GM21528 (cell line): ENCODE measurements around the gene ZP4.

Experiments
- ATAC-seq: cut with Tn5 transposase; IDR thresholded peaks from one replicate; pipeline ENCODE4 v1.9.1; 2021; ENCODE audit warnings: mild to moderate bottlenecking, moderate library complexity; ENCODE audit not compliant: unreplicated experiment, low FRiP score

The ZP4 gene, protein sequence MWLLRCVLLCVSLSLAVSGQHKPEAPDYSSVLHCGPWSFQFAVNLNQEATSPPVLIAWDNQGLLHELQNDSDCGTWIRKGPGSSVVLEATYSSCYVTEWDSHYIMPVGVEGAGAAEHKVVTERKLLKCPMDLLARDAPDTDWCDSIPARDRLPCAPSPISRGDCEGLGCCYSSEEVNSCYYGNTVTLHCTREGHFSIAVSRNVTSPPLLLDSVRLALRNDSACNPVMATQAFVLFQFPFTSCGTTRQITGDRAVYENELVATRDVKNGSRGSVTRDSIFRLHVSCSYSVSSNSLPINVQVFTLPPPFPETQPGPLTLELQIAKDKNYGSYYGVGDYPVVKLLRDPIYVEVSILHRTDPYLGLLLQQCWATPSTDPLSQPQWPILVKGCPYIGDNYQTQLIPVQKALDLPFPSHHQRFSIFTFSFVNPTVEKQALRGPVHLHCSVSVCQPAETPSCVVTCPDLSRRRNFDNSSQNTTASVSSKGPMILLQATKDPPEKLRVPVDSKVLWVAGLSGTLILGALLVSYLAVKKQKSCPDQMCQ

GRCh38 chr1:237890822-237891221 is at the start of gene ZP4:
Gene ZP4 (minus strand): TSS chr1:237890922. CDS start chr1:237890635, 287 bp downstream.
- ATAC-seq: no peak

DNA sequence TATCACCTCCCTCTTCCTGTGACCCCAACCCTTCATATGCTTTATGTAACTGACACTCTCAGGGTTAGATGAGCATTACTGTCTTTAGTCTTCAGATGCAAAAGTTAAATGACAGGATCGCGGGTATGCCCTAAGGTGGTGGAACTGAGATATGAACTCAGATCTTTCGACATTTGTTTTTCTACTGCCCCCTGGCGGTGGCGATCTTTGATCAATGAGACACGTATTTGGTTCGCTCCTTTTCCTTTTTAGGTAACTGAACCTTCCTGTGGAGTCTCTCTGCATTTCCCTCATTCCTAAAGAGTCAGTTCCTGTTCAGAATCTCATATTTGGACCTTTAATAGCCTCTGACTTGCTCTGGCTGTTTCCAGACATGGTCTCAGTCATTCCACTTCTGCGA is 47.8 kb upstream of the ZP4 start:
- ATAC-seq: no peak

DNA sequence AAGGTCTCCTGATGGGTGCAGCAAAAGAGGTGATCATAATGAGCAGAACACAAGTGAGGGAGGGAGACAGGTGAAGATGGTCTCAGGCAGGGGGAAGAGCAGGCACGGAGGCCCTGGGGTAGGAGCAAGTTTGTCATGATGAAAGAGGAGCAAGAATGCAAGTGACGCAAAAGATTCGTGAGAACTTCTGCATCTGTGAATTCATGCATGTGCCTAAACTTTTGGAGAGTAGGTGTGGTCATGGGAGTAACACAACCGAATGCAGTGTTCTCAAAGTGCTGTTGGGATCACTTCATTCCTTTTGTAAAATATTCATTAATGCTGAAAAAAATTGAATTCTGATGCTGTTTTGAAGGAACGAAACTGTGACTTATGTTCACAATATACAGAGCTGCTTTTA is 47.3 kb upstream of the ZP4 start:
- no peak for ATAC-seq

- ATAC-seq: no peak
Observed at GRCh38 chr1:237932816-237933215, 42.1 kb upstream of the ZP4 start.

GRCh38 chr1:237931581-237931980 is 40.9 kb upstream of the ZP4 start:
- ATAC-seq: no peak

DNA sequence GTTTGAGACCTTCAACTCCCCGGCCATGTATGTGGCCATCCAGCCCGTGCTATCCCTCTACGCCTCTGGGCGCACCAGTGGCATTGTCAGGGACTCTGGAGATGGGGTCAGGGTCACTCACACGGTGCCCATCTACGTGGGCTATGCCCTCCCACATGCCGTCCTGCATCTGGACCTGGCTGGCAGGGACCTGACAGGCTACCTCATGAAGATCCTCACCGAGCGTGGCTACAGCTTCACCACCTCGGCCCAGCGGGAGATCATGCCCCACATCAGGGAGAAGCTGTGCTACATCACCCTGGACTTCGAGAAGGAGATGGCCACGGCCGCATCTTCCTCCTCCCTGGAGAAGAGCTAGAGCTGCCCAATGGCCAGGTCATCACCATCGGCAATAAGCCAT is 36.5 kb upstream of the ZP4 start:
- ATAC-seq: no peak

GRCh38 chr1:237921306-237921705 is 30.6 kb upstream of the ZP4 start:
- no peak for ATAC-seq

DNA sequence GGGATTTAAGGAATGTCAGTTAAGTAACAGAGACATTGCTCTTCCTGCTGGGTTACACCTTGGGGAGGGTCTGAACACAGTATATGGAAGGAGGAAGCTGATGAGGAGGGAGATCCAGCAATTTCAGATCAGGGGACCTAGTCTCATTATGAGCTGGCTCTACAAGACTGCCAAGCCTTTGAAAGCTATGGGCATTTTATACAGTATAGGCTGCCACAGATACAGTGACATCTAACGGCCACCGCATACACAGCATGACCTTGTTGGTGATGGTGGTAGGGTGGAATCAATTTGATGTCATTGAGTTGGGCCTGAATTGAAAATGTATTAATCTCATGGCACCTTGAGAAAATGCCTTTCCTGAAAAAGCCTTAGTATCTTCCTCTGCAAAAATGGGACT is 22.6 kb upstream of the ZP4 start:
- ATAC-seq: no peak

GRCh38 chr1:237911911-237912310 is 21.2 kb upstream of the ZP4 start:
- ATAC-seq: no peak

DNA sequence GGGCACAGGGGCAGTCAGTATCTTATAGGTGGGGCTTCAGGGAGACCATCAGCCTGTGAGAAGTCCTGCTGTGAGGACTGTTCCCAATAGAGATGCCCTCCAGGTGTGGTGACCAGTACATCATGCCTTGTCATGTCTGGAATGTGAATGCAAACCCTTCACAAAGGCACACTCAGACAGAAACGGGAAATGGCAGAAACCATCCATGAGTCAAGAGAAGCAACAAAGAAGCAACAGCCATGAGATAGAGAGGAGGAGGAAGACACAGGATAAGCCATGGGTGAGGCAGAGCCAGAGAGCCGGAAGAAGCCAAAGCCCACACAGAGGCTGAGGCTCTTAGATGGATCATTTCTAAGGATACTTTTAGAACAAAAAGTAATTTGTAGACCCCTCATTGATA is 20.1 kb upstream of the ZP4 start:
- no peak for ATAC-seq

- no peak for ATAC-seq
Observed at GRCh38 chr1:237903961-237904360, 13.2 kb upstream of the ZP4 start.

DNA sequence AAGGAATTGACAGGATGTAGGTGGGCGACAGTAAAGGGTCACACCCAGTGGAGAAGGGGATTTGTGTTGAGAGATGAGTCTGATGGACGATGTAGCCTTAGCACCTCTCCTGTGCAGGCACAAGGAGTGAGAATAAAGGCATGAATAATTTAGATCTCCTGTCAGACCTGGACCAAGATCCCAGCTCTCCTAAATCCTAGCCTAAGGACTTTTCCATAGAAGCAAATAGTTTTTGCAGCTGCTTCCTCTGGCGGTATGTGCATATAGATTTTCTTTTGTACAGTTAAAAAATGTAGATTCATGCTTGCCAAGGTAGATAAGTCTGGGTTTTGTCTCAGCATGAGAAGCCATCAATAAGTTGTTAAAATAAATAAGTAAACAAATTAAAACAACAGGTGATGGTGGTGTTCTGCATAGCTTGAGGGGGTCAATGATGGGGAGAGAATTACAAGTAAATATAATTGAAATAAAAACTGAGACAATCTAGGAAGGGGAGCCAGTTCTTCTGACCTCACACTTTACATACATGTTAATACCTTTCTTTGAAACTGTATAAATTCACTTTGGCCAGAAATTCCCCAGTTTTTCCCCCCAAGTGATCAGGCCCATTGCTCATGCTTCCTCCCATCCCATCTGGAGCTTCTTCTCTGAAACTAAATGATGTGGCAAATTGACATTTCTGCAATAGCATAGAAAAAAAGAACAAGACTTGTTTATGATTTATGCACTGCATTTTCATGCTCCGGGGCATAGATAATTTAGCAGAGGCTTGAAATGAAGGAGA is 12.4 kb upstream of the ZP4 start:
- ATAC-seq: no peak

DNA sequence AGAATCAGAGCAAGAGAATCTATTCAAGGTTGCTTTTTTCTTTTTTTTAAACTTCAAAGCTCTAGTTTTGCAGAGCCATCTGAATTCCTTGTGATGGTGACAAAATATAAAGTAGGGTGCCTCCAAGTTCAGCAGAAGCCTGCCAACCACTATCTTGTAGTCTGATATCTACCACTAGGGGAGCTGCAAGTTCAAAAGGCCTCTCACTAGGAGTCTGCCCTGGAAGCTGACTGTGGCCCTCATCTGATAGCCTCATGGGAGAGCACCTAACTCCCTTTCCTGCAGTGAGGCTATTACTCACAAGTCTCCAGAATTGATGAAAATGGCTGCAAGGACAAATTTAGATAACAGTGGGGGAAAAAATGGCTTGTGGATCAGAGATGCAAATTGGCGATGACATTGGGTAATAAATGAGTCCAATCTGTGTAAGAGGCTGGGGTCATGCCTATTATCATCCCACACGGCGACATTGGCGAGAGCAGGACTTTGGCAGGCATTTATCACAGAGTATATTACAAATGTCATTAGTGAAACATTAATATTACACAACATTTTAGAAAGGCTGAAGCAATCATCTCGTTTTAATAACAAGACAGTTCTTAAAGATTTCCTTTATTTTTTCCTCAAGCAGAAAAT is 10.7 kb upstream of the ZP4 start:
- ATAC-seq: no peak

DNA sequence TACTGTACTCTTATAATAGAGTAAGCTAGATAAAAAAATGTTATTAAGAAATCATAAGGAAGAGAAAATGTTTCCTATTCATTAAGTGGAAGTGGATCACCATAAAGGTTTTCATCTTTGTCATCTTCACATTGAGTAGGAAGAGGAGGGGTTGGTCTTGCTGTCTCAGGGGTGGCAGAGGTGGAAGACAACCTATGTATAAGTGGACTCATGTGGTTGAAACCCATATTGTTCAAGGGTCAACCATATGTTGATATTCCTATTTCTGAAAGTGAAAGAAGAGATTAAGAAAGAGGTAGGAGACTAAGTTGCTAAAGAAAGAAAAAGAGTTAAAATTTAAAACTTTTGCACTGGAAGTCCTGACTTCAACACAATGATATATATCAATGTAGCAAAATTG is 4.9 kb upstream of the ZP4 start:
- ATAC-seq: no peak

DNA sequence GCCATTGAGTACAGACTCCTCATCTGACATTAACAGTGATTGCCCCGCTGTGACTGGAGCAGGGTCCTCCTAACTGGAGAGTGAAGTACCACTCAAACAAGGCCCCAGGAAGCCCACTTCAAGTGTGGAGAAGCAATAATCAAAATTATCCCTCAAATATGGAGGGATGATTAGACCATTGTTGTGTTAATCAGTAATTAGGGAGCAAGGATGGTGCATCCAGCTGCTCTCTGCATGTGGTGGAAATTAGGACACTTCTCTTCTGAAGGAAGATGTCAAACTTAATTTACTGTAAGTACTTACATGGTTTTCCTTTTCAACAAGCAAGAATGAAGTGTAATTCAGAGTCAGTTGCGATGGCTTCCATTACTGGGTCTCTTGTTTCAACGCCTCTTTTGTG is 3.4 kb upstream of the ZP4 start:
- ATAC-seq: no peak

DNA sequence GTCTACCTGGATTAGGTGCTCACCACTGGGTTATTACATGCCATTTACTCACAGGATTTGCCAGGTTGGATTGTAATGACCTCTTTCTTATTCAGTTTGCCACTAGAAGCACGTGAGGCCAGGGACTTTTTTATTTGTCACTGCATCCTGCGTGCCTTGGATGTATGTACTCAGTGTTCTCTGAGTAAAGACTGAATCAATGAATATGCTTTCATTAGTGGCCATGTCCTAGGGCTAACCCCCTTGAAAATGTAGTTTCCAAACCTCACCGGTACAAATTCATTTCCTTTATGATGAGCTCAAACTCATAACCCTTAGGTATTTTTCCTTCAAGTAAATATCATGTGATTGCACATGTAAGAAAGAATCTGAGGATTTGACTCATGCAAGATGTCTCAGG is 1.3 kb upstream of the ZP4 start:
- ATAC-seq: no peak

- ATAC-seq: no peak
Observed at GRCh38 chr1:237891266-237891665, 544 bp upstream of the ZP4 start.

GRCh38 chr1:237890416-237890815 is 306 bp downstream of the ZP4 start:
- ATAC-seq: no peak

DNA sequence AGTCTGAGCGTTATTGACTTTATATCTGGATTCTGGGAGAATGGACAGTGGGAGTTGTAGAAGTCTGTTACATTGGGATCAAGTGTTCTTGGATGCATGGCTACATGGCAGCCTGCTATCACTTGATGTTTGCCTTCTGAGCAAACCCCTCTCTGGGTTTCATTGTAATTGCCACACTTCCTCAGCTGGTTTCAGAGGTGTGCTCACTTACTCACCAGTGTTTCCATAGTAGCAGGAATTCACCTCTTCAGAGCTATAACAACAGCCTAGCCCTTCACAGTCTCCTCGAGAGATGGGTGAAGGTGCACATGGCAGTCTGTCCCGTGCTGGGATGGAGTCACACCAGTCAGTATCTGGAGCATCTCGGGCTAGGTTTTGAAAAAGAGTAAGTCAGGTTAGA is 2.6 kb downstream of the ZP4 start:
- ATAC-seq: no peak

DNA sequence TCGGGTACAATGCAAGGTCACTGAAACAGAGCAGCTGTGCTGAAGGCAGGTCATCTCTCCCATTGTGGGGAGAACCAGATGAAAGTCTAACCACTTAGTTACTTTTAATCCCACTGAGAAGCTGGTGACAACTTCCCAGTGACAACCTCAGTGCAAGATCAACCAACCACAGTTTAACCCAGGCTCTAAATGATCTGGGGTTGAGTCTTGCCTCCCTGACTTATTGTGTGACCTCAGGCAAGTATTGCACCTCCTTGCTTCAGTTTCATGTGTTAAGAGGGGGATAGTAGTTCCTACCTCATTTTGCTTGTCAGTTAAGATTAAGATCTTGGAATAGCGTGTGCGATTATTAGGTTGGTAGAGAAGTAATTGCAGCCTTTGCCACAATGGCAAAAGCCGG is 3.2 kb downstream of the ZP4 start:
- ATAC-seq: no peak

GRCh38 chr1:237884237-237884636 is 6.5 kb downstream of the ZP4 start:
- no peak for ATAC-seq
